NT2/D1 (cell line): ENCODE data around the gene HMOX1.

Source experiments
- DNase-seq: peaks from one replicate; pipeline ENCODE4 v3.0.0-alpha.2; 2011; ENCODE audit warnings: low read depth, low spot score
- H3K27me3 ChIP-seq: 2 replicates; pipeline ENCODE4 v1.6.0; 2011; ENCODE audit warnings: mild to moderate bottlenecking; ENCODE audit not compliant: insufficient read length, insufficient read depth
- H3K36me3 ChIP-seq: 2 replicates; pipeline ENCODE4 v1.6.1; 2011; ENCODE audit warnings: mild to moderate bottlenecking, low read length, mixed read lengths; ENCODE audit not compliant: insufficient read depth, insufficient read length
- H3K4me1 ChIP-seq: 2 replicates; pipeline ENCODE4 v1.5.1; 2011; ENCODE audit not compliant: insufficient read depth, insufficient read length
- H3K4me3 ChIP-seq: 2 replicates; pipeline ENCODE4 v1.5.1; 2011; ENCODE audit warnings: low read depth; ENCODE audit not compliant: insufficient read length
- H3K9ac ChIP-seq: 2 replicates; pipeline ENCODE4 v1.6.0; 2011; ENCODE audit warnings: low read depth; ENCODE audit not compliant: insufficient read length
- H3K9me3 ChIP-seq: 2 replicates; pipeline ENCODE4 v1.5.1; 2011; ENCODE audit warnings: mild to moderate bottlenecking, low read length; ENCODE audit not compliant: insufficient read depth
- SUZ12 ChIP-seq: IDR thresholded peaks from 2 replicates; pipeline ENCODE4 v1.6.1; 2011; ENCODE audit not compliant: insufficient read length, insufficient read depth; ENCODE audit errors: extremely low read depth
- YY1 ChIP-seq: IDR thresholded peaks from 2 replicates; pipeline ENCODE4 v1.6.1; 2011; ENCODE audit not compliant: insufficient read length, insufficient read depth
- ZNF274 ChIP-seq: IDR thresholded peaks from 2 replicates; pipeline ENCODE4 v1.6.1; 2011; ENCODE audit warnings: mild to moderate bottlenecking, low read depth, low read length

Gene HMOX1

DNA sequence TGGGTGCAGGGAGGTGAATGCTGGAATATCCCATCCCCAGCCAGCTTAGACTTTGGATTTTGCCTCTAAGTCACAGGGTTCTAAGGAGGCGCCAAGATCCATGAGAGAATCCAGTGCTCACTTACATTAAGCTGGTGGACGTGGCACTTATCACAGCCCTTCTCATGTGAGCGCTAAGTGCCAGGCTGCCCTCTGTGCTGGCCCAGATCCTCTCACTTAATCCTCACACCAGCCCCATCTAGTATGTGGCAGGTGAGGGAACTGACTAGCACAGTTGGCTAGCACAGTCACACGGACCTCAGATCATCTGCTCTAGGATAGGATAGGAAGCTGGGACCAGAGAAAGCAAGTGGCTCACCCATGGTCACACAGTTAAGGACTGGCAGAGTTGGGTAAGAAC lies 3.6 kb downstream of the HMOX1 start:
- Histone ChIP-seq H3K36me3 (peaks cover 30% of the 10 kb centered on the region), H3K9me3 (no peaks in the 10 kb centered on the region), H3K27me3 (no peaks in the 10 kb centered on the region), H3K4me3 (no peak overlapping the region), H3K4me1 (peaks cover 4% of the 10 kb centered on the region), H3K9ac (no peak overlapping the region)
- TF ChIP-seq ZNF274 (no peak), YY1 (no peak), SUZ12 (no peak)
- no peak for DNase-seq

DNA sequence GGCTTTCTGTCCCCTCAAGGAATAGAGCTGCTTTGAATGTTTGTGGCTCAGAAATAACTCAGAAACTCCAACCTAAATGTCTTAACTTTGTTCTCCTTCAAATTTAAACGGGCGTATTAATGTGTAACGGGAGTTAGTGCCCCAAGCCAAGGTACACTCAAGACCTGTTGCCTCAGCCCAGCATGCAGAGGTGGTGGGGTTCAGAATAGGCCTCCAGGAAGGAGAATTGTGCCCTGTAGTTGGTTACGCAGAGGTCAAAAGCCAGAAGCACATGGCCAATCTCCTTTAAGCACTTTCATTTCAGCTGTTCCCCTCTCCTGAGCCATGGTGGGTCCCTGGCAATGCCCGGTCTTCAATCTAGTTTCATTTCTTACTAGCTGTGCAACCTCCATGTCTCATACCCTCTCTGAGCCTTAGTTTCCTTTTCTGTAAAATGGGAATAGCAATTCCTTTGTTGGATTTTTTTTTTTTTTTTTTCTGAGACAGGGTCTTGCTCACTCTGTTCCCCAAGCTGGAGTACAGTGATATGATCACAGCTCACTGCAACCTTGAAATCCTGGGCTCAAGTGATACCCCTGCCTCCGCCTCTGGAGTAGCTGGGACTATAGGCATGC lies 4.2 kb downstream of the HMOX1 start:
- Histone ChIP-seq H3K36me3 (peaks cover 35% of the 10 kb centered on the region), H3K9ac (no peak overlapping the region), H3K4me3 (no peak overlapping the region), H3K9me3 (no peaks in the 10 kb centered on the region), H3K4me1 (peaks cover 4% of the 10 kb centered on the region), H3K27me3 (no peaks in the 10 kb centered on the region)
- no peak for DNase-seq
- TF ChIP-seq SUZ12 (no peak), YY1 (no peak), ZNF274 (no peak)

DNA sequence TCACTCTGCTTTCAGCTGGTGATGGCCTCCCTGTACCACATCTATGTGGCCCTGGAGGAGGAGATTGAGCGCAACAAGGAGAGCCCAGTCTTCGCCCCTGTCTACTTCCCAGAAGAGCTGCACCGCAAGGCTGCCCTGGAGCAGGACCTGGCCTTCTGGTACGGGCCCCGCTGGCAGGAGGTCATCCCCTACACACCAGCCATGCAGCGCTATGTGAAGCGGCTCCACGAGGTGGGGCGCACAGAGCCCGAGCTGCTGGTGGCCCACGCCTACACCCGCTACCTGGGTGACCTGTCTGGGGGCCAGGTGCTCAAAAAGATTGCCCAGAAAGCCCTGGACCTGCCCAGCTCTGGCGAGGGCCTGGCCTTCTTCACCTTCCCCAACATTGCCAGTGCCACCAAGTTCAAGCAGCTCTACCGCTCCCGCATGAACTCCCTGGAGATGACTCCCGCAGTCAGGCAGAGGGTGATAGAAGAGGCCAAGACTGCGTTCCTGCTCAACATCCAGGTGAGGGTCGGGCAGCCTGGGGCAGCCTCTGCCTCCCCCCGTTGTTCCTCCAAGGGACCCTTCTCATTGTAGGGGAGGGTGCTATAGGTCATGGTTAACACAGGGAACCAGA lies 5.9 kb downstream of the HMOX1 start:
- Histone ChIP-seq H3K9ac (no peak overlapping the region), H3K4me3 (no peak overlapping the region), H3K36me3 (peaks cover 44% of the 10 kb centered on the region), H3K27me3 (no peaks in the 10 kb centered on the region), H3K4me1 (no peaks in the 10 kb centered on the region), H3K9me3 (no peaks in the 10 kb centered on the region)
- TF ChIP-seq SUZ12: no peak
- TF ChIP-seq ZNF274: no peak
- TF ChIP-seq YY1: no peak
- DNase-seq: no peak

DNA sequence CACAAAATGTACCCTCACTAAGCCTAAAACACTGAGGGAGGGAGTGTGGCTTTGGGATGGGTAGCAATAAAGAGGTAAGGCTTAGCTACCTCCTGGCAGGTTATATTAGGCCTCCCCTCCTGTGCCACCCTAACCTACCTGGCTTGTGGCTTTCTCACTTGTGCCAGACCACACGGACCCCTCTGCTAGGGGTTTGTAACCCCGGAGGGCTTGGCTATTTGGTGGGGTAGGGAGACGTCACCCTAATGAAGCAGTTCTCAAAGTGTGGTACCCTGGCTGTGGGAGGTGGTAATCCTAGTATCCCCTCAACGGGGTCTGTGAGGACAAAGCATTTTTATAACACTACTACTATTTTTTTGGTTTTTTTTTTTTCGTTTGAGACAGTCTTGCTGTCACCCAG lies 10.0 kb downstream of the HMOX1 start:
- Histone ChIP-seq H3K4me3 (no peak overlapping the region), H3K9ac (no peak overlapping the region), H3K9me3 (no peaks in the 10 kb centered on the region), H3K27me3 (no peaks in the 10 kb centered on the region), H3K36me3 (peaks cover 46% of the 10 kb centered on the region), H3K4me1 (no peaks in the 10 kb centered on the region)
- no peak for DNase-seq
- TF ChIP-seq ZNF274: no peak
- no peak for TF ChIP-seq YY1
- no peak for TF ChIP-seq SUZ12

DNA sequence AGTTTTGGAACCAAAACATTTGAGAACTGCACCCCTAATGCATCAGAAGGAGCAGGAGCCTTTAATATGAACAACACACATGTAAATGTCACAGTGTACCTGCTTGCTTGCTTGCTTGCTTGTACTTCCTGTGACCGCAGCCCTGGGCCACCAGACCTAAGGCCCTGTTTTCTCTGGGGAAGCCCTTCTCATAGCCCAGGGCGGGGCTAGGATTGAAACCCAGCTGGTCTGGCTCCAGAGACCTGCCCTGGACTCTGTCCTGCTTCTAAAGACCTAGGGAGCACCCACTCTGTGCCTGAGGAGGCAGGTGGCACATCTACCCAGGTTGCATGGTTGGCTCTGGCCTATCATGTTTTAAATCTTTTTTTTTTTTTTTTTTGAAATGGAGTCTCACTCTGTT lies 11.5 kb downstream of the HMOX1 start:
- Histone ChIP-seq H3K36me3 (peaks cover 36% of the 10 kb centered on the region), H3K27me3 (no peaks in the 10 kb centered on the region), H3K4me1 (no peaks in the 10 kb centered on the region), H3K4me3 (no peak overlapping the region), H3K9me3 (no peaks in the 10 kb centered on the region), H3K9ac (no peak overlapping the region)
- no peak for DNase-seq
- no peak for TF ChIP-seq YY1
- TF ChIP-seq ZNF274: no peak
- TF ChIP-seq SUZ12: no peak

DNA sequence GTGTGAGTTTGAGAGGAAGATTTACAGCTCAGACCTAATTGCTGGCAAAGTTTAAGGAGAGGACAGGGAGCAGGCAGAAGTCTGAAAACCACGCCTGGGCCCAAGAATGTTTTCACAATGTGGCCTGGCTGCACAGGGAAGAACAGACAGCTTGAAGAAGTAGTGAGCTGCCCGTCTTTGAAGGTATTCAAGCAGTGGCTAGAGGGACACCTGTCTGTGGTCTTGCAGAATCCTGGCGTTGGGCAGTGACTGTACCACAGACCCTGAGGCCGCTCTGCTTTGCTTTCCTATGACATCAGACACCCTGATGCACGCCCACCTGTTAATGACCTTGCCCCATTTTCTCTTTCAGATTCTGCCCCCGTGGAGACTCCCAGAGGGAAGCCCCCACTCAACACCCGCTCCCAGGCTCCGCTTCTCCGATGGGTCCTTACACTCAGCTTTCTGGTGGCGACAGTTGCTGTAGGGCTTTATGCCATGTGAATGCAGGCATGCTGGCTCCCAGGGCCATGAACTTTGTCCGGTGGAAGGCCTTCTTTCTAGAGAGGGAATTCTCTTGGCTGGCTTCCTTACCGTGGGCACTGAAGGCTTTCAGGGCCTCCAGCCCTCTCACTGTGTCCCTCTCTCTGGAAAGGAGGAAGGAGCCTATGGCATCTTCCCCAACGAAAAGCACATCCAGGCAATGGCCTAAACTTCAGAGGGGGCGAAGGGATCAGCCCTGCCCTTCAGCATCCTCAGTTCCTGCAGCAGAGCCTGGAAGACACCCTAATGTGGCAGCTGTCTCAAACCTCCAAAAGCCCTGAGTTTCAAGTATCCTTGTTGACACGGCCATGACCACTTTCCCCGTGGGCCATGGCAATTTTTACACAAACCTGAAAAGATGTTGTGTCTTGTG lies 12.5 kb downstream of the HMOX1 start:
- H3K9me3 ChIP-seq: no peaks in the 10 kb centered on the region
- H3K4me3 ChIP-seq: no peak overlapping the region
- H3K36me3 ChIP-seq: peaks cover 31% of the 10 kb centered on the region
- TF ChIP-seq ZNF274 (no peak), YY1 (no peak), SUZ12 (no peak)
- no peaks in the 10 kb centered on the region for H3K27me3 ChIP-seq
- H3K9ac ChIP-seq: no peak overlapping the region
- H3K4me1 ChIP-seq: no peaks in the 10 kb centered on the region
- DNase-seq: no peak

DNA sequence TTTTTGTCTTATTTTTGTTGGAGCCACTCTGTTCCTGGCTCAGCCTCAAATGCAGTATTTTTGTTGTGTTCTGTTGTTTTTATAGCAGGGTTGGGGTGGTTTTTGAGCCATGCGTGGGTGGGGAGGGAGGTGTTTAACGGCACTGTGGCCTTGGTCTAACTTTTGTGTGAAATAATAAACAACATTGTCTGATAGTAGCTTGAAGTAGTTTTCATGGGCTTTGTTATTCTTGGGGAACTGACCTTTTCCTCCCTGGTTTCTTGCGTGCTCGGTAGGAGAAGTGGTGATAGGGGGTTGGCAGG lies 13.1 kb downstream of the HMOX1 start:
- TF ChIP-seq ZNF274 (no peak), SUZ12 (no peak), YY1 (no peak)
- Histone ChIP-seq H3K4me3 (no peak overlapping the region), H3K9ac (no peak overlapping the region), H3K27me3 (no peaks in the 10 kb centered on the region), H3K4me1 (no peaks in the 10 kb centered on the region), H3K9me3 (no peaks in the 10 kb centered on the region), H3K36me3 (peaks cover 31% of the 10 kb centered on the region)
- no peak for DNase-seq
